BJ (cell line): ENCODE data around the gene TSPAN14. TPM values are rescaled to one million over a fixed set of nuclear protein-coding genes. Genes with fewer than 3 reads are reported as not detected.

Source experiments
- CTCF ChIA-PET: fragments of 350-600 bp; formaldehyde crosslinking; extraction: SDS; loops from one replicate; lab custom pipeline; 2021; ENCODE audit warnings: antibody characterized with exemption, inconsistent platforms; lab: Yijun Ruan, JAX
- POLR2A ChIA-PET: fragments of 300-600 bp; sonication (Branson Sonifier 250); formaldehyde crosslinking; extraction: SDS; loops from one replicate; lab custom pipeline; 2021; ENCODE audit warnings: antibody characterized with exemption; lab: Charles Lee
- DNase-seq: peaks from one replicate; pipeline ENCODE4 v3.0.0-alpha.2; 2011; ENCODE audit warnings: low read depth
- H3K27me3 ChIP-seq: 2 replicates; pipeline ENCODE4 v1.6.0; 2011; ENCODE audit warnings: low read length; ENCODE audit not compliant: control insufficient read depth, insufficient read depth
- H3K36me3 ChIP-seq: 2 replicates; pipeline ENCODE4 v1.5.1; 2011; ENCODE audit warnings: low read length; ENCODE audit not compliant: control insufficient read depth, insufficient read depth
- H3K4me3 ChIP-seq: 2 replicates; pipeline ENCODE4 v1.5.1; 2011; ENCODE audit warnings: low read depth, mild to moderate bottlenecking, control low read depth, low read length
- polyA plus RNA-seq: library from polyadenylated mRNA; depleted of rRNA; stranded (reverse); fragments of >200 nt; gene quantifications from 2 replicates; pipeline ENCODE4 v1.2.3, GENCODE V29; 2011
- TF ChIP-seq, protein P1 (sequence below): IDR thresholded peaks from 2 replicates; pipeline ENCODE4 v1.5.1; 2011; ENCODE audit warnings: low read depth, mild to moderate bottlenecking, control low read depth, inconsistent platforms, low read length, moderate library complexity; ENCODE audit not compliant: insufficient read depth

TSPAN14 gene
- polyA plus RNA-seq, 1 experiment, result 33.3 TPM

DNA sequence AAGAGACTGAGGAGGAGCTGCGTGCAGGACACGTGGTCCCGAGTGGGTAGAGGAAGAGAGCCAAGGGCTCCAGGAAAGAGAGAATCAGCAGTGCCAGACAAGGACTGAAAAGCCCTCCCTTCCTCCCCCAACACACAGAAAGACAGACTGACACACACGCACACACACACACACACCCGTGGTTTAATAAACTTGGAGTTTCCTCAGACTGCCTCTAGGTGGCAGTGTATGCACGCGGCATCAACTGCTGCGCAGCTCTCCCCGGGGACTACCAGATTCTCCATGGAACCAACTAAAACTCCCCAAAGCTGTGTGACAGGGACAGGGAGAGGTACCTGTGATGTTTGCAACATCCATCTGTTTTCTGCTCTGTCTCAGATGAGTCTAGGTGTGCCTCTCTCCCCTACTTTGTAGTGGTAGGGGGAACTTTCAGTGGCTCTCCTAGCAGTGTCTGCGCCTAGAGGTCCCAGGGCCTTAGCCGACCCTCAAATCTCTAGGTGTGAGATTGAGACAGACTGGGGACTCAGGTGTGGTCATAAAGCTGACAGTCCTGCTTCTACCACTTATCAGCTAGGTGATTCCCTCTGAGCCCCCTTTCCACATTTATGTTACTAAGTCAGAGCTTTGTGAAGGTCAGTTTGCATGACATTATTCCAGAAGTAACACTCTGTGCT, 9.3 kb upstream of the TSPAN14 start:
- no peak for DNase-seq
- TF ChIP-seq, protein P1, sequence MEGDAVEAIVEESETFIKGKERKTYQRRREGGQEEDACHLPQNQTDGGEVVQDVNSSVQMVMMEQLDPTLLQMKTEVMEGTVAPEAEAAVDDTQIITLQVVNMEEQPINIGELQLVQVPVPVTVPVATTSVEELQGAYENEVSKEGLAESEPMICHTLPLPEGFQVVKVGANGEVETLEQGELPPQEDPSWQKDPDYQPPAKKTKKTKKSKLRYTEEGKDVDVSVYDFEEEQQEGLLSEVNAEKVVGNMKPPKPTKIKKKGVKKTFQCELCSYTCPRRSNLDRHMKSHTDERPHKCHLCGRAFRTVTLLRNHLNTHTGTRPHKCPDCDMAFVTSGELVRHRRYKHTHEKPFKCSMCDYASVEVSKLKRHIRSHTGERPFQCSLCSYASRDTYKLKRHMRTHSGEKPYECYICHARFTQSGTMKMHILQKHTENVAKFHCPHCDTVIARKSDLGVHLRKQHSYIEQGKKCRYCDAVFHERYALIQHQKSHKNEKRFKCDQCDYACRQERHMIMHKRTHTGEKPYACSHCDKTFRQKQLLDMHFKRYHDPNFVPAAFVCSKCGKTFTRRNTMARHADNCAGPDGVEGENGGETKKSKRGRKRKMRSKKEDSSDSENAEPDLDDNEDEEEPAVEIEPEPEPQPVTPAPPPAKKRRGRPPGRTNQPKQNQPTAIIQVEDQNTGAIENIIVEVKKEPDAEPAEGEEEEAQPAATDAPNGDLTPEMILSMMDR, result peak; percentile 90
- CTCF ChIA-PET, result interaction anchor here (0.7 to 28.2 kb wide), 33 partner anchors 8 to 480 kb away, joined by 3 to 661 read pairs (median 6); partner anchors contain the start of gene TSPAN14

DNA sequence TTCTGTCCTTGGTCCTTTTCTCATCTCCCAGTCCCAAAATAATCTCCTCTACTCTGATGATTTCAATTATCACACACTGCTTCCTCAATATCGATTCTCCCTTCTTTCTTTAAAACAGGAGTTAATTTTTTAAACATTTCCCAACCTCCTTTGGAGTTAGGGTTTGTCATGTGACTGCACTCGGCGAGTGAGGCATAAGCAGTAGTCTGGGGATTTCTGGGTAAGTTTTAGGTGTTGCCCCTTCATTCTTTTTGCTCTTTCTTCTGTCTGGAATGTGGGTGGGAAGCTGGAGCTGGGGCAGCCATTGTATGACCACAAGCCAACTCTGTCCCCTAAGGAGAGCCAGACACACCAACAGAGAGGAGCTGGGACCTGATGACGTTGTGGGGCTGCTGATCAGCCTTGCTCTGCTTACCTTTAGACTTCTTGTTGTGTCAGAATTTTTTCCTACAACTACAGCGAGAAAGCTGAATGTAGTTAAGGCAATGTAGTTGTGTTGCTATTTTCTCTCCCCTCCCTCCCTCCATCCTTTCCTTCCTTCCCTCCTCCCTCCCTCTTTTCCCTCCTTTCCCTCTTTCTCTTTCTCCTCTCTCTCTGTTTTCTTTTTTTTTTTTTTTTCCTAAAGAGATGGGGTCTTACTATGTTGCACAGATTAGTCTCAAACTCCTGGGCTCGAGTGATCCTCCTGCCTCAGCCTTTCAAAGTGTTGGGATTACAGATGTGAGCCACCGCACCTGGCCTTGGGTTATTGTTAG, 6.5 kb upstream of the TSPAN14 start:
- TF ChIP-seq, protein P1, result no peak
- DNase-seq, result no peak
- H3K27me3 ChIP-seq, result 0 out of 2 replicates have a peak, but pooled peaks cover 1% of the 10 kb centered on the region
- H3K36me3 ChIP-seq, result no peaks in the 10 kb centered on the region
- CTCF ChIA-PET, result interaction anchor here (0.7 to 28.2 kb wide), 2 partner anchors 9 to 58 kb away, joined by 3 to 661 read pairs; no protein-coding TSS in a partner anchor
- POLR2A ChIA-PET, result interaction anchor here (0.6 kb wide), 1 partner anchor 14 kb away, joined by 5 read pairs; no protein-coding TSS in a partner anchor
- H3K4me3 ChIP-seq, result no peak overlapping the region

More for the DNA sequence above, 9.3 kb upstream of the TSPAN14 start:
- H3K4me3 ChIP-seq, result no peak overlapping the region
- POLR2A ChIA-PET, result no interaction called here
- H3K36me3 ChIP-seq, result no peaks in the 10 kb centered on the region
- 0 out of 2 replicates have a peak, but pooled peaks cover 1% of the 10 kb centered on the region for H3K27me3 ChIP-seq

DNA sequence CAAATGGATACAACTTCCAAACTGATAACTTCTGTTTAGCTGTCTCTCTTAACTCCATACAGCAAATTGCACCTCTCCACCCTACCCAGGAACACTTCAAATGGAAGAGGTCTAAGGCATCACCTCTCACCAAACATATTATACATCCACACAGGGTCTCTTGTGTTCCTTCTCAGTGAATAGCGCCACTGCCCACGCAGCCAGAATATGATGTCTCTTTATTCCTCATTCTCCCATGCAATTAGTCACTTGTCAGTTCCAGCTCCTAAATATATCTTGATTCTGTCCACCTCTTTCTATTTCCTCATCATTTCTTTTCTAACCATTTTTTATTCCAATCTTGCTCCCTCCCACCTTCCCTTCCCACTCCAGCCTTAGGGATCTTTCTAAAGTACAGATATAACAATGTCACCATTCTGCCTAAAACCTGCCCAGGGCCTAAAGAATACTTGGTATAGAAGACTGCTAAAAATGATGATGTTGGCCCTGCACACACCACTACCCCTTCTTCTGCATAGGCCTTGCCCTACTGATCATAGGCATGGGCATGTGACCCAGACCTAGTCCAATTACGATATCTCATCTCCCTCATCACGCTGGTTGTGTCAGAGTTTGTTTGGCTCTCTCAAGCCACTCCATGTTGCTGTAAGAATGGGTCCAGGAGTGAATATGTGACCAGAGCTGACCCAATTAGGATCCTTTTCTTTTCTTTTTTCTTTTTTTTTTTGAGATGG, 5.7 kb upstream of the TSPAN14 start:
- TF ChIP-seq, protein P1, result no peak
- Histone ChIP-seq H3K27me3 (0 out of 2 replicates have a peak, but pooled peaks cover 1% of the 10 kb centered on the region), H3K36me3 (no peaks in the 10 kb centered on the region), H3K4me3 (no peak overlapping the region)
- POLR2A ChIA-PET, result interaction anchor here (0.6 kb wide), 1 partner anchor 13 kb away, joined by 5 read pairs; no protein-coding TSS in a partner anchor
- DNase-seq, result no peak
- CTCF ChIA-PET, result interaction anchor here (0.7 to 28.2 kb wide), 2 partner anchors 10 to 57 kb away, joined by 3 to 661 read pairs; no protein-coding TSS in a partner anchor

DNA sequence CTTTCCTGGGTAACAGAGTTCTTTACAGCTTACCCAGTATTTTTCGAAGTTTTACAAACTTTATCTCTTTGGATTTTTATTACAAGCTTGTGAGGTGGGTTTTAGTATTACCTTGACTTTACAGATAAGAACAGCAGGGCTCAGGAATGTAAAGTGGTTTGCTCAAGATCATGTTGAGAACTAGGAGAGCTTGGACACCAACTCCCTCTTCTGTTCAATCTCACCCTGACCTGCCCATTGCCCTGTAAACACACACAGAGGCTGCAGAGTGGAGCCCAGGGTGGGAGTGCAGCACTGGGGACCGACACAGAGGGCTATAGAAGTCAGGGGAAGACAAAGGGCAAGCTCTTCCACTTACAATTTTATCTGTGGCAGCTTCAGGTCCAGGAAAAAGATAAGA, 4.6 kb upstream of the TSPAN14 start:
- CTCF ChIA-PET, result interaction anchor here (1.2 to 28.2 kb wide), 3 partner anchors 9 to 56 kb away, joined by 3 to 661 read pairs (median 5); no protein-coding TSS in a partner anchor
- no peak for DNase-seq
- TF ChIP-seq, protein P1, result no peak
- Histone ChIP-seq H3K4me3 (no peak overlapping the region), H3K27me3 (0 out of 2 replicates have a peak, but pooled peaks cover 1% of the 10 kb centered on the region), H3K36me3 (no peaks in the 10 kb centered on the region)
- POLR2A ChIA-PET, result no interaction called here
